ENCODE measurements around the gene TIGAR. TPM values are rescaled to one million over a fixed set of nuclear protein-coding genes. Genes with fewer than 3 reads are reported as not detected.

TIGAR gene
- polyA plus RNA-seq, 2 of the 4 experiments (the other 2 are of a cell fraction), result 24.5 to 50.9 TPM

- no peak overlapping the region for H3K27ac ChIP-seq
- POLR2A ChIA-PET, result no interaction called here
- no peak overlapping the region for H3K4me2 ChIP-seq
- CTCF ChIA-PET, result interaction anchor here (0.6 to 13.1 kb wide), 37 partner anchors 9 to 985 kb away, joined by 3 to 235 read pairs (median 7); no protein-coding TSS in a partner anchor
- no peaks in the 10 kb centered on the region for H3K9me3 ChIP-seq
- H3K4me3 ChIP-seq, result no peak overlapping the region
- 47% methylated on average over 3 of the region's 3 CpGs for WGBS (ENCODE audit: missing lambda C conversion rate)
- peaks cover 28% of the 10 kb centered on the region for H3K4me1 ChIP-seq
- DNase-seq (ENCODE audit: low read depth in 1 of 2, low spot score in 1 of 2) (no peak), FAIRE-seq (no peak), ATAC-seq (no peak)
- TF ChIP-seq JUN (IDR thresholded peaks at IDR 0.05) (no peak), HOXA7 (CRISPR knock-in tag; IDR thresholded peaks at IDR 0.05) (no peak), EHF (CRISPR knock-in tag; IDR thresholded peaks at IDR 0.05) (no peak), MAZ (IDR thresholded peaks at IDR 0.05; ENCODE audit: borderline replicate concordance, low read depth, low read length) (no peak), HMGXB4 (CRISPR knock-in tag; IDR thresholded peaks at IDR 0.05; ENCODE audit: borderline replicate concordance) (no peak), CTCF (IDR thresholded peaks at IDR 0.05) (no peak), FOXS1 (CRISPR knock-in tag; IDR thresholded peaks at IDR 0.05) (no peak), HOXB13 (CRISPR knock-in tag; IDR thresholded peaks at IDR 0.05; ENCODE audit: low read depth) (no peak), CHD2 (IDR thresholded peaks at IDR 0.05; ENCODE audit: low read length, partially characterized antibody) (no peak), RARB (CRISPR knock-in tag; IDR thresholded peaks at IDR 0.05) (no peak), POLR2AphosphoS2 (conservative IDR thresholded peaks at IDR 0.05; ENCODE audit: low read length) (no peak), RNF2 (IDR thresholded peaks at IDR 0.05; ENCODE audit: borderline replicate concordance, low read depth) (no peak), JUNB (IDR thresholded peaks at IDR 0.05) (no peak), POLR2A (IDR thresholded peaks at IDR 0.05; ENCODE audit: low read length) (no peak), ZSCAN20 (CRISPR knock-in tag; IDR thresholded peaks at IDR 0.05) (no peak), GATA3 (IDR thresholded peaks at IDR 0.05; ENCODE audit: borderline replicate concordance) (no peak), RFX5 (IDR thresholded peaks at IDR 0.05) (no peak), MYC (IDR thresholded peaks at IDR 0.05; ENCODE audit: borderline replicate concordance, low read length) (no peak)
Measured at GRCh38 chr12:4277857-4278256, 43.2 kb upstream of the TIGAR start.

- Histone ChIP-seq H3K4me2 (no peak overlapping the region), H3K9me3 (no peaks in the 10 kb centered on the region), H3K27ac (no peak overlapping the region), H3K4me1 (peaks cover 21% of the 10 kb centered on the region), H3K4me3 (no peak overlapping the region)
- FAIRE-seq (no peak), ATAC-seq (no peak), DNase-seq (ENCODE audit: low read depth in 1 of 2, low spot score in 1 of 2) (no peak)
- POLR2A ChIA-PET, result no interaction called here
- WGBS (ENCODE audit: missing lambda C conversion rate), result 31% methylated on average over 15 of the region's 15 CpGs
- CTCF ChIA-PET, result interaction anchor here (0.6 to 13.1 kb wide), 17 partner anchors 10 to 979 kb away, joined by 3 to 235 read pairs (median 12); no protein-coding TSS in a partner anchor
- TF ChIP-seq CEBPB (IDR thresholded peaks at IDR 0.05), result peak in 1 of 2 experiments; percentile 39; a peak in 1 of 4 replicates
- TF ChIP-seq RCOR1 (IDR thresholded peaks at IDR 0.05; ENCODE audit: low read depth, low read length), result no peak
Measured at GRCh38 chr12:4278329-4279197, 42.5 kb upstream of the TIGAR start.

Data from A549 (cell line).